OCI-LY1 (cell line): ENCODE data around the gene SLC6A18.

ENCODE experiments used
- H2AFZ ChIP-seq: fragments of 200-600 bp; sonication (generic), shearing (Covaris generic); 2 replicates; pipeline ENCODE4 v1.6.0; 2014; ENCODE audit warnings: antibody characterized with exemption, mild to moderate bottlenecking, low read length
- H3F3A ChIP-seq: fragments of 200-600 bp; sonication (generic), shearing (Covaris generic); 2 replicates; pipeline ENCODE4 v1.6.0; 2014; ENCODE audit warnings: mild to moderate bottlenecking, antibody characterized with exemption, low read length, moderate library complexity; ENCODE audit not compliant: insufficient read depth
- H3K27ac ChIP-seq: fragments of 200-600 bp; sonication (generic); 2 replicates; pipeline ENCODE4 v1.5.1; 2014; ENCODE audit warnings: low read length, mixed run types, mild to moderate bottlenecking, low read depth; ENCODE audit not compliant: poor library complexity, severe bottlenecking
- H3K27me3 ChIP-seq: fragments of 200-600 bp; sonication (generic); 2 replicates; pipeline ENCODE4 v1.6.0; 2014; ENCODE audit warnings: antibody characterized with exemption, mild to moderate bottlenecking, low read length, moderate library complexity; ENCODE audit not compliant: insufficient read depth
- H3K36me3 ChIP-seq: fragments of 200-600 bp; sonication (generic); 2 replicates; pipeline ENCODE4 v1.6.1; 2014; ENCODE audit warnings: mild to moderate bottlenecking, antibody characterized with exemption, low read length, moderate library complexity, mixed read lengths; ENCODE audit not compliant: insufficient read depth
- H3K4me1 ChIP-seq: fragments of 200-600 bp; sonication (generic); 2 replicates; pipeline ENCODE4 v1.5.1; 2014; ENCODE audit warnings: mild to moderate bottlenecking, low read length, moderate library complexity; ENCODE audit not compliant: insufficient read depth, severe bottlenecking
- H3K4me2 ChIP-seq: fragments of 200-600 bp; sonication (generic), shearing (Covaris generic); 2 replicates; pipeline ENCODE4 v1.6.1; 2014; ENCODE audit warnings: low read length
- H3K4me3 ChIP-seq: fragments of 200-600 bp; sonication (generic); 2 replicates; pipeline ENCODE4 v1.5.1; 2014; ENCODE audit warnings: low read length, low read depth, mild to moderate bottlenecking, mixed read lengths; ENCODE audit not compliant: poor library complexity, severe bottlenecking
- H3K79me2 ChIP-seq: fragments of 200-600 bp; shearing (Covaris generic); 2 replicates; pipeline ENCODE4 v1.6.1; 2016; ENCODE audit warnings: mixed run types, low read length, mixed read lengths; ENCODE audit not compliant: insufficient read depth
- H3K9ac ChIP-seq: fragments of 200-600 bp; sonication (generic), shearing (Covaris generic); 2 replicates; pipeline ENCODE4 v1.6.1; 2014; ENCODE audit warnings: mild to moderate bottlenecking, low read length, mixed read lengths
- H3K9me2 ChIP-seq: fragments of 200-600 bp; sonication (generic), shearing (Covaris generic); 2 replicates; pipeline ENCODE4 v1.6.1; 2014; ENCODE audit warnings: low read depth, mild to moderate bottlenecking, low read length, mixed read lengths
- H3K9me3 ChIP-seq: fragments of 200-600 bp; shearing (Covaris generic); 2 replicates; pipeline ENCODE4 v1.6.1; 2014; ENCODE audit warnings: low read length, mixed read lengths
- H4K20me1 ChIP-seq: fragments of 200-600 bp; sonication (generic), shearing (Covaris generic); 2 replicates; pipeline ENCODE4 v1.6.0; 2016; ENCODE audit warnings: mild to moderate bottlenecking, low read length; ENCODE audit not compliant: insufficient read depth
- EZH2 ChIP-seq: fragments of 200-600 bp; sonication (generic), shearing (Covaris generic); IDR thresholded peaks from 2 replicates; pipeline ENCODE4 v1.8.0; 2017; ENCODE audit warnings: borderline replicate concordance, mixed run types, mild to moderate bottlenecking, antibody characterized with exemption, low read length, moderate library complexity, mixed read lengths
- TF ChIP-seq, protein P1 (sequence below): fragments of 200-600 bp; sonication (generic), shearing (Covaris generic); IDR thresholded peaks from 2 replicates; pipeline ENCODE4 v1.5.1; 2017; ENCODE audit warnings: mild to moderate bottlenecking, antibody characterized with exemption, low read length, moderate library complexity, mixed read lengths

Gene SLC6A18

DNA sequence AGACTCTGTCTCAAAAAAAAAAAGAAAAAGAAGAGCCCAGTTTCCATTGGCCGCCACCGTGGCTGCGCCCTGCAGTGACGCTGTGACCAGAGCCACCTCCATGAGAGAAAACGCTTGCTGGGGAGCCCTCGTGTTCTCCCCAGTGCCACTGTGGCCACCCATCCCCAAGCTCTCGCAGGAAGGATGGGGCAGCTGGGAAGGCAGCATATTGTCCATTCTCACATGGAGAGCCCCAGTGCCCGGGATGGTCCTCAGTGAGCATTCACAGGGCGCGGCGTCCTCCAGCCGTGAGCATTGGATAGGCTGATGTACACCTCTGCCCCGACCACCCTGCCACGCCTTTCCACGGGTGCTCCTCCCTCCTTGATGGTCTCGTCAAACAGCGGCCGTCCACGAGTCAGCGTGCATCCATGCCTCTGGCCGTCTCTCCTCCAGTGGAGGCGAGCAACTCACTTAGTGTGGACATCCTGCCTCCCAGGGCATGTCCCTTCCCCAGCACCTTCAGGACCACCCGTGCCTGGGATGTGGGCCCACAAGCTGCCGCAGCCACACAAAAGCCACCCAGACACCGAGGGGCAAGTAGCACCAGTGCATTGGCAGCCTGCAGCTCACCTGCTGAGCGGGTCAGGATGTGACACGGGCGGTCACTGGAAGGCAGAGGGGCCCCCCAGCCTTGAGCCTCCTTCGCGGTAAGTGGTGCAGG is 47.2 kb upstream of the SLC6A18 start:
- Histone ChIP-seq H3K27me3 (peaks cover 6% of the 10 kb centered on the region; the same call in 1 of the 2 replicates), H3K27ac (no peak overlapping the region), H3K4me3 (no peak overlapping the region), H3K9ac (no peak overlapping the region), H3K4me1 (no peaks in the 10 kb centered on the region), H3K79me2 (no peaks in the 10 kb centered on the region), H3F3A (no peaks in the 10 kb centered on the region), H3K4me2 (no peak overlapping the region), H2AFZ (no peak overlapping the region), H3K36me3 (no peaks in the 10 kb centered on the region), H3K9me2 (no peaks in the 10 kb centered on the region), H3K9me3 (no peaks in the 10 kb centered on the region), H4K20me1 (no peaks in the 10 kb centered on the region)
- TF ChIP-seq, protein P1, sequence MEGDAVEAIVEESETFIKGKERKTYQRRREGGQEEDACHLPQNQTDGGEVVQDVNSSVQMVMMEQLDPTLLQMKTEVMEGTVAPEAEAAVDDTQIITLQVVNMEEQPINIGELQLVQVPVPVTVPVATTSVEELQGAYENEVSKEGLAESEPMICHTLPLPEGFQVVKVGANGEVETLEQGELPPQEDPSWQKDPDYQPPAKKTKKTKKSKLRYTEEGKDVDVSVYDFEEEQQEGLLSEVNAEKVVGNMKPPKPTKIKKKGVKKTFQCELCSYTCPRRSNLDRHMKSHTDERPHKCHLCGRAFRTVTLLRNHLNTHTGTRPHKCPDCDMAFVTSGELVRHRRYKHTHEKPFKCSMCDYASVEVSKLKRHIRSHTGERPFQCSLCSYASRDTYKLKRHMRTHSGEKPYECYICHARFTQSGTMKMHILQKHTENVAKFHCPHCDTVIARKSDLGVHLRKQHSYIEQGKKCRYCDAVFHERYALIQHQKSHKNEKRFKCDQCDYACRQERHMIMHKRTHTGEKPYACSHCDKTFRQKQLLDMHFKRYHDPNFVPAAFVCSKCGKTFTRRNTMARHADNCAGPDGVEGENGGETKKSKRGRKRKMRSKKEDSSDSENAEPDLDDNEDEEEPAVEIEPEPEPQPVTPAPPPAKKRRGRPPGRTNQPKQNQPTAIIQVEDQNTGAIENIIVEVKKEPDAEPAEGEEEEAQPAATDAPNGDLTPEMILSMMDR: no peak
- TF ChIP-seq EZH2: no peak

GRCh38 chr5:1178529-1179382 is 46.4 kb upstream of the SLC6A18 start:
- H3K27me3 ChIP-seq: peaks cover 6% of the 10 kb centered on the region; the same call in 1 of the 2 replicates
- H3K9me3 ChIP-seq: no peaks in the 10 kb centered on the region
- no peaks in the 10 kb centered on the region for H3F3A ChIP-seq
- H3K27ac ChIP-seq: no peak overlapping the region
- no peaks in the 10 kb centered on the region for H3K4me1 ChIP-seq
- no peak overlapping the region for H3K4me3 ChIP-seq
- no peaks in the 10 kb centered on the region for H4K20me1 ChIP-seq
- H3K4me2 ChIP-seq: no peak overlapping the region
- no peak overlapping the region for H2AFZ ChIP-seq
- H3K9ac ChIP-seq: no peak overlapping the region
- no peaks in the 10 kb centered on the region for H3K79me2 ChIP-seq
- H3K36me3 ChIP-seq: no peaks in the 10 kb centered on the region
- H3K9me2 ChIP-seq: no peaks in the 10 kb centered on the region
- TF ChIP-seq, protein P1: no peak
- TF ChIP-seq EZH2: no peak

GRCh38 chr5:1179383-1179715 is 45.8 kb upstream of the SLC6A18 start:
- Histone ChIP-seq H3K27me3 (peaks cover 4% of the 10 kb centered on the region; the same call in 1 of the 2 replicates), H3K9me2 (no peaks in the 10 kb centered on the region), H3K4me1 (no peaks in the 10 kb centered on the region), H3K4me3 (no peak overlapping the region), H4K20me1 (no peaks in the 10 kb centered on the region), H3K36me3 (no peaks in the 10 kb centered on the region), H3K79me2 (no peaks in the 10 kb centered on the region), H2AFZ (no peak overlapping the region), H3K9ac (no peak overlapping the region), H3K9me3 (no peaks in the 10 kb centered on the region), H3K4me2 (no peak overlapping the region), H3F3A (no peaks in the 10 kb centered on the region), H3K27ac (no peak overlapping the region)
- TF ChIP-seq, protein P1: no peak
- TF ChIP-seq EZH2: no peak
